ENCODE results near the gene CLEC20A.
A peak's percentile ranks its signal among the peaks of the same experiment; 100 is the strongest.

Gene CLEC20A

DNA sequence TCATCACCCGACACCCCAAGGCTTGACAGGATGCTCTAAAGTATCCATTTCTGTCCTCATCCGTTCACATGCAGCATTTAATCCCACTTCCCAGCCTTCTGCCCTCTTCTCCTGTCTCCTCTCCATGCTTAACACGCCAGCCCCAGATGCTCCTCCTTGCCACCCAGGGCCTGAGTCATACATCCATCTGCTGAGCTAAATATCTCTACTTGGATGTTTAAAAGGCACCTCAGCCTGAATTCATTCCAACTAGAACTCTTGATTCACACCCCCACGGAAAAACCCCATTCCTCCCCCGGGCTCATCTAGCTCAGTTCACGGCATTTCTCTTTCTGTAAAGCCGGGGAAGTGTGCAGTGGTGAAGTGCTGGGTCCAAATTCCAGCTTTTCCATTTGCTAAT, 43.9 kb upstream of the CLEC20A start:
- no peak overlapping the region for H3K4me3 ChIP-seq (ENCODE audit: low read depth, low read length)
- TF ChIP-seq, protein P1, sequence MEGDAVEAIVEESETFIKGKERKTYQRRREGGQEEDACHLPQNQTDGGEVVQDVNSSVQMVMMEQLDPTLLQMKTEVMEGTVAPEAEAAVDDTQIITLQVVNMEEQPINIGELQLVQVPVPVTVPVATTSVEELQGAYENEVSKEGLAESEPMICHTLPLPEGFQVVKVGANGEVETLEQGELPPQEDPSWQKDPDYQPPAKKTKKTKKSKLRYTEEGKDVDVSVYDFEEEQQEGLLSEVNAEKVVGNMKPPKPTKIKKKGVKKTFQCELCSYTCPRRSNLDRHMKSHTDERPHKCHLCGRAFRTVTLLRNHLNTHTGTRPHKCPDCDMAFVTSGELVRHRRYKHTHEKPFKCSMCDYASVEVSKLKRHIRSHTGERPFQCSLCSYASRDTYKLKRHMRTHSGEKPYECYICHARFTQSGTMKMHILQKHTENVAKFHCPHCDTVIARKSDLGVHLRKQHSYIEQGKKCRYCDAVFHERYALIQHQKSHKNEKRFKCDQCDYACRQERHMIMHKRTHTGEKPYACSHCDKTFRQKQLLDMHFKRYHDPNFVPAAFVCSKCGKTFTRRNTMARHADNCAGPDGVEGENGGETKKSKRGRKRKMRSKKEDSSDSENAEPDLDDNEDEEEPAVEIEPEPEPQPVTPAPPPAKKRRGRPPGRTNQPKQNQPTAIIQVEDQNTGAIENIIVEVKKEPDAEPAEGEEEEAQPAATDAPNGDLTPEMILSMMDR (conservative IDR thresholded peaks at IDR 0.05; ENCODE audit: low read depth, low read length), result no peak
- DNase-seq (ENCODE audit: low read depth), result peak; percentile 73

DNA sequence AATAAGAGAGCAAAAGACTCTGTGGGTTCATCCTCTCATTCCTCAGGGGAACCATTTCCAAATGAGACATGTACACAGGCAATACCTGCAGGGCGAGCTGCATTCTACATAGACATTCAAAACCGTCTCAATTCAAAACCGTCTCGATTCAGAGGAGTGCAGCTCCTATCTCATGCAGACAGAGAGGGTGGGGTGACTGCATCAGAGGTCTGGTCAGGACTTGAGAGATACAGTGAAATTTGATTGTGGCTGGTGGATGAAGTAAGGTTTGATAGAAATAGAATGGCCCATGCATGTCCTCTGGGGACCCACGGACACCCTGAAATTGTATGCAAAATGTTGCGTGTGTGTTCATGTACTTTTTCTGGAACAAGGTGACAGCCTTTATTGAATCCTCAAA, 43.4 kb upstream of the CLEC20A start:
- DNase-seq (ENCODE audit: low read depth), result no peak
- TF ChIP-seq, protein P1 (conservative IDR thresholded peaks at IDR 0.05; ENCODE audit: low read depth, low read length), result no peak
- H3K4me3 ChIP-seq (ENCODE audit: low read depth, low read length), result no peak overlapping the region

DNA sequence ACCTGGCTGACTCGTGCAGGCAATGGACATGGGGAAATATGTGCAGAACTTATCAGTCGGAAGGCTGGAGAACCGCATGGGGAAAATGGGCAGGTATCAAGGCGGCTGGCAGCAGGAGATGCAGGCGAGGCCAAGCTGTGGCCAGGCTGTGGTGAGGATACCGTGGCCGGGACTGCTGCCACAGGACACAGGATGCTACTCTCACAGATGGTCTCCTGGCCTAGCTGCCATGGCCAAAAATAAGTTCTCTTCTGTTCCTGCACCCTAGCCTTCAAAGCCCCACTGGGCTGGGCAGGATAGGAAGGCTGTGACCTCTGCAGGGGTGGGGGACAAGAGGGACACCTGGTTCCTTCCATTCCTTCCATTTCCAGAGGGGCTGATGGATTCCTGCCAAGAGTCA, 42.5 kb upstream of the CLEC20A start:
- TF ChIP-seq, protein P1 (conservative IDR thresholded peaks at IDR 0.05; ENCODE audit: low read depth, low read length), result no peak

DNA sequence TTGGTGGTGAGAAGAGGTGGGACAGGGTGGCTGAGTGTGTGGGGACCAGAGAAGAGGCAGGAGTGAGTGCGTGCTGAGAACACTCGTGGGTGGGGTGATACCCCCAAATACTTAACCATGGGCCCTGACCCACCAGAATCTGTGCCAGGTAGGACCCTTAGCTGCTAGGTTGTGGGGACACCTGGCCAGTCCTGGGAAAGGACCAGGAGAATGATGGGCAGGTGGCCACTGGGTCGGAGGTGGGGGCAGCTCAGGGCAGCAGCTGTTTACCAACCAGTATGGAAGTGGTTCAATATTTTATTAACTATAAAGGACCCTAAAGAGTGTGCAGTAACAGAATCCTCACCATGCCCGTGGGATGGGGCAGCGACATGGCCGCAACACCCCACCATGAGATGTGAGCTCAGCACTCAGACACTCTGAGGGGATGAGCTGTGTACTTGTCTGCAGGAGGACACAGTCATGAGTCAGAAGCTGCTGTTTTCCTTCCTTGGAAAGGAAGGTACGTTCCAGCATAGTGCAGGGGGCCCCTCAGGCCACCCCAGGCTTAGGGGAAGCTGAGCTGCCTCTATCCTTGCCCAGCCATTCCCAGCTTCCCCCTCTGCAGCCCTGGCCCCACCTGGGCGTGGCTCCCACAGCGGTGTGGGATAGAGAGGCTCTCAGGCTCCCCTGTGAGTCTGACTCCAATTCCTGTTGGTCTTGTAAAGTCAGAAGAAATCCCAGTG, 41.6 kb upstream of the CLEC20A start:
- H3K4me3 ChIP-seq (ENCODE audit: low read depth, low read length), result no peak overlapping the region
- DNase-seq (ENCODE audit: low read depth), result peak; percentile 85

More for the DNA sequence above, 42.5 kb upstream of the CLEC20A start:
- H3K4me3 ChIP-seq (ENCODE audit: low read depth, low read length), result no peak overlapping the region
- DNase-seq (ENCODE audit: low read depth), result no peak

DNA sequence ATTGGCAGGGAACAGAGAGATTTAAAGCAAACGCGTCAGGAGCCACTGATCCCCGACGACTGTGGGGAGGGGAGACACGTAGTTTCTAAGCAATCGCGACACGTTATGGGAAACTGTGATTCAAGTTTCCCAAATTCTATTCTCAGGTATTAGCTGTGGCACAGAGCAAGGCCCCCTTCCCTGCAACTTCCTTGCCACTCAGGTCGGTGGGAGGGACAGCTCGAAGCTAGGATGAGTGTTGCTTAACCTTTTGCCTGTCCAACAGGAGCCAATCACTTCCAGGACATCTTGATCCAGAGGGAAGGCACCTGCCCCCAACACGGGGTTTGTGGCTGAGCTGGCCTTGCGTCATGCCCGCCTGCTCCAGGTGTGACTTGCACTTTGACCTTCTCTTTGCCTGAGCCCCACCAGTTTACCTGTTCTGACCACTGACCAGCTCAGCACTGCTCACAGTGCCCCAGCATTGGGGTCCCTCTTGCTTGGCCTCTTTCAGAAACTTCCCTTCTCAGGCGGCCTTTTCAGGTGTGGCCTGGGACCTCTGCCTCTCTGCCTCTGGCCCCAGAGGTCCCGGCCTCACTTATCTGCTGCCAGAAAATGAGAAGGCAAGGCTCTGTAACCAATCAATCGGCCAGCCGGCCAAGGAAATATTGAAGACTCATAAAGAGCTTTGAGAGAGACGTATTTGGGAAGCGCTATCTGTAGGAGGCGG, 40.8 kb upstream of the CLEC20A start:
- TF ChIP-seq, protein P1 (conservative IDR thresholded peaks at IDR 0.05; ENCODE audit: low read depth, low read length), result no peak
- DNase-seq (ENCODE audit: low read depth), result no peak
- no peak overlapping the region for H3K4me3 ChIP-seq (ENCODE audit: low read depth, low read length)

More for the DNA sequence above, 41.6 kb upstream of the CLEC20A start:
- TF ChIP-seq, protein P1 (conservative IDR thresholded peaks at IDR 0.05; ENCODE audit: low read depth, low read length), result no peak

DNA sequence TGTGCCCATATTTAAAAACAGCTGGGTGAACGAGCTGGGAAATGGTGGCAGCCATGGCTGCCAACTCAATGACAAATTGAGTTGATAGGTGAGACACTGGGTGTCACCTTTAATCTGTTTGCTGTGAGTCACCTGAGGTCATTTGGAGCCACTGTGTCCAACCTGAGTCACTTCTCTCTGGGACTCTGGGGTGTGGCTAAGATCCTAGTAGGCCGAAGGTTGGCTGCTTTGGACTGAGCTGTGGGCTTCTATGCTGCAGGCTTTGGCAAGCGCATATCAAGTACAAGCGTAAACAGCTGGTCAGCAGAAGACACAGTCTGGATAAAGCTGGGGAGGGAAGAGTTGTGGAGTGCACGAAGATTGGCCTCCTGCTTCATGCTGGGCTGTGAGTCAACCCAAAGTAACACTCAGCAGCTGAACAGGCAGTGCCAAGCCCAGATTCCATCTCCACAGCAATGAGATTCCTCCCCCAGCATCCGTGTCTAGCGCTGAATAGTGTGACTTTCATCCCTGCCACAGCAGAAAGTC, 40.1 kb upstream of the CLEC20A start:
- H3K4me3 ChIP-seq (ENCODE audit: low read depth, low read length), result no peak overlapping the region
- TF ChIP-seq, protein P1 (conservative IDR thresholded peaks at IDR 0.05; ENCODE audit: low read depth, low read length), result no peak
- peak; percentile 99 for DNase-seq (ENCODE audit: low read depth)
